Caco-2 (cell line): ENCODE data around the gene INPP5D. TPM values are rescaled to one million over a fixed set of nuclear protein-coding genes. Genes with fewer than 3 reads are reported as not detected.
"Not testable (repeated sequence)": the region's sequence is repeated elsewhere in the genome, so short reads cannot be mapped to it uniquely, and the experiment has no call there.

Experiments
- BruUV-seq: library from RNA; stranded (reverse); fragments of 400-500 nt; replicated peaks from 2 replicates; lab custom pipeline; 2021; lab: Mats Ljungman, UMichigan
- CTCF ChIA-PET: fragments of 300-600 bp; sonication (Branson Sonifier 250); formaldehyde crosslinking; loops from one replicate; lab custom pipeline; 2022; ENCODE audit warnings: antibody characterized with exemption; lab: Charles Lee
- POLR2A ChIA-PET: fragments of 300-600 bp; sonication (Branson Sonifier 250); formaldehyde crosslinking; loops from one replicate; lab custom pipeline; 2022; ENCODE audit warnings: antibody characterized with exemption; lab: Charles Lee
- DNase-seq, 2 experiments: peaks; one replicate each; pipeline versions ENCODE4 v3.0.0 to v3.0.0-alpha.2; 2020 to 2022
- H3K27me3 ChIP-seq: replicated peaks from 2 replicates; pipeline ENCODE4 v1.6.0; 2011; ENCODE audit warnings: low read length; ENCODE audit not compliant: control insufficient read depth, insufficient read depth
- H3K36me3 ChIP-seq: 2 replicates; pipeline ENCODE4 v1.5.1; 2011; ENCODE audit warnings: low read length; ENCODE audit not compliant: control insufficient read depth, insufficient read depth
- H3K4me1 ChIP-seq: fragments of 250-450 bp; sonication (Bioruptor Pico); 2 replicates; pipeline ENCODE4 v1.5.1; 2020; ENCODE audit warnings: mild to moderate bottlenecking
- H3K4me3 ChIP-seq: 2 replicates; pipeline ENCODE4 v1.5.1; 2011; ENCODE audit warnings: low read depth, mild to moderate bottlenecking, control low read depth, low read length
- H3K9me3 ChIP-seq: fragments of 250-450 bp; sonication (Bioruptor Pico); 2 replicates; pipeline ENCODE4 v1.5.1; 2020; ENCODE audit warnings: mild to moderate bottlenecking, moderate library complexity
- H3K27ac Mint-ChIP-seq: one replicate; pipeline ENCODE4 v1.8.0; 2022; ENCODE audit warnings: mixed read lengths; ENCODE audit not compliant: unreplicated experiment
- H3K27me3 Mint-ChIP-seq: one replicate; pipeline ENCODE4 v1.8.0; 2022; ENCODE audit warnings: mixed read lengths; ENCODE audit not compliant: insufficient read depth, unreplicated experiment
- H3K36me3 Mint-ChIP-seq: one replicate; pipeline ENCODE4 v1.8.0; 2022; ENCODE audit warnings: mild to moderate bottlenecking, mixed read lengths; ENCODE audit not compliant: insufficient read depth, unreplicated experiment
- H3K4me1 Mint-ChIP-seq: one replicate; pipeline ENCODE4 v1.8.0; 2022; ENCODE audit warnings: low read depth, mixed read lengths; ENCODE audit not compliant: unreplicated experiment
- H3K4me3 Mint-ChIP-seq: one replicate; pipeline ENCODE4 v1.8.0; 2022; ENCODE audit warnings: mild to moderate bottlenecking, moderate library complexity, mixed read lengths; ENCODE audit not compliant: unreplicated experiment
- H3K9me3 Mint-ChIP-seq: one replicate; pipeline ENCODE4 v1.8.0; 2022; ENCODE audit warnings: mixed read lengths; ENCODE audit not compliant: unreplicated experiment
- intact Hi-C: fragments of 100-400 bp; cut with micrococcal nuclease; formaldehyde crosslinking; loops from one replicate; pipeline ENCODE4 v1.10.0; 2022; ENCODE audit not compliant: unreplicated experiment
- total RNA-seq: library from RNA; stranded (reverse); gene quantifications from 2 replicates; pipeline ENCODE4 v1.2.3, GENCODE V29; 2022
- TF ChIP-seq, protein P1 (sequence below), 2 experiments: fragments of 200-600 bp in 1 of 2; IDR thresholded peaks; 1 replicate in 1 of 2; 2 replicates in 1 of 2; pipeline versions ENCODE4 v1.5.1 to v1.8.0; 2011 to 2022; ENCODE audit warnings: antibody characterized with exemption in 1 of 2, control low read depth in 1 of 2, inconsistent platforms in 1 of 2, low read depth in 1 of 2, low read length in 1 of 2, mild to moderate bottlenecking in 1 of 2, moderate library complexity in 1 of 2; ENCODE audit not compliant: insufficient read depth in 1 of 2, severe bottlenecking in 1 of 2, unreplicated experiment in 1 of 2

Gene INPP5D
- total RNA-seq, 1 experiment from 2014 or later = not detected

GRCh38 chr2:233098618-233099017, 38.5 kb downstream of the INPP5D start:
- no peaks in the 10 kb centered on the region for H3K27me3 Mint-ChIP-seq
- ChIA-PET POLR2A (no interaction called here), CTCF (no interaction called here)
- no peaks in the 10 kb centered on the region for H3K9me3 Mint-ChIP-seq
- DNase-seq = peak in 1 of 2 experiments; percentile 20
- TF ChIP-seq, protein P1, sequence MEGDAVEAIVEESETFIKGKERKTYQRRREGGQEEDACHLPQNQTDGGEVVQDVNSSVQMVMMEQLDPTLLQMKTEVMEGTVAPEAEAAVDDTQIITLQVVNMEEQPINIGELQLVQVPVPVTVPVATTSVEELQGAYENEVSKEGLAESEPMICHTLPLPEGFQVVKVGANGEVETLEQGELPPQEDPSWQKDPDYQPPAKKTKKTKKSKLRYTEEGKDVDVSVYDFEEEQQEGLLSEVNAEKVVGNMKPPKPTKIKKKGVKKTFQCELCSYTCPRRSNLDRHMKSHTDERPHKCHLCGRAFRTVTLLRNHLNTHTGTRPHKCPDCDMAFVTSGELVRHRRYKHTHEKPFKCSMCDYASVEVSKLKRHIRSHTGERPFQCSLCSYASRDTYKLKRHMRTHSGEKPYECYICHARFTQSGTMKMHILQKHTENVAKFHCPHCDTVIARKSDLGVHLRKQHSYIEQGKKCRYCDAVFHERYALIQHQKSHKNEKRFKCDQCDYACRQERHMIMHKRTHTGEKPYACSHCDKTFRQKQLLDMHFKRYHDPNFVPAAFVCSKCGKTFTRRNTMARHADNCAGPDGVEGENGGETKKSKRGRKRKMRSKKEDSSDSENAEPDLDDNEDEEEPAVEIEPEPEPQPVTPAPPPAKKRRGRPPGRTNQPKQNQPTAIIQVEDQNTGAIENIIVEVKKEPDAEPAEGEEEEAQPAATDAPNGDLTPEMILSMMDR (IDR thresholded peaks at IDR 0.05; ENCODE audit: insufficient read depth in 1 of 2, low read depth in 1 of 2, low read length in 1 of 2, severe bottlenecking in 1 of 2, unreplicated experiment in 1 of 2) = peak; percentile 19 to 22
- H3K27me3 ChIP-seq = no peaks in the 10 kb centered on the region
- intact Hi-C loops = no loop called here
- no peaks in the 10 kb centered on the region for H3K4me1 Mint-ChIP-seq
- H3K4me3 Mint-ChIP-seq = no peak overlapping the region
- no peaks in the 10 kb centered on the region for H3K36me3 ChIP-seq
- no TSS peak for BruUV-seq
- H3K36me3 Mint-ChIP-seq = no peaks in the 10 kb centered on the region
- H3K27ac Mint-ChIP-seq = no peak overlapping the region
- no peaks in the 10 kb centered on the region for H3K9me3 ChIP-seq
- no peak overlapping the region for H3K4me3 ChIP-seq
- no peaks in the 10 kb centered on the region for H3K4me1 ChIP-seq

- H3K9me3 ChIP-seq, H3K4me3 Mint-ChIP-seq, CTCF ChIA-PET, BruUV-seq, H3K27ac Mint-ChIP-seq, H3K4me1 Mint-ChIP-seq, H3K27me3 ChIP-seq, H3K9me3 Mint-ChIP-seq, H3K27me3 Mint-ChIP-seq, H3K4me3 ChIP-seq, H3K36me3 Mint-ChIP-seq, H3K4me1 ChIP-seq, intact Hi-C loops, H3K36me3 ChIP-seq, POLR2A ChIA-PET, DNase-seq: not testable (repeated sequence)
These were observed 39.7 kb downstream of the INPP5D start for GRCh38 chr2:233099820-233100191.

DNA sequence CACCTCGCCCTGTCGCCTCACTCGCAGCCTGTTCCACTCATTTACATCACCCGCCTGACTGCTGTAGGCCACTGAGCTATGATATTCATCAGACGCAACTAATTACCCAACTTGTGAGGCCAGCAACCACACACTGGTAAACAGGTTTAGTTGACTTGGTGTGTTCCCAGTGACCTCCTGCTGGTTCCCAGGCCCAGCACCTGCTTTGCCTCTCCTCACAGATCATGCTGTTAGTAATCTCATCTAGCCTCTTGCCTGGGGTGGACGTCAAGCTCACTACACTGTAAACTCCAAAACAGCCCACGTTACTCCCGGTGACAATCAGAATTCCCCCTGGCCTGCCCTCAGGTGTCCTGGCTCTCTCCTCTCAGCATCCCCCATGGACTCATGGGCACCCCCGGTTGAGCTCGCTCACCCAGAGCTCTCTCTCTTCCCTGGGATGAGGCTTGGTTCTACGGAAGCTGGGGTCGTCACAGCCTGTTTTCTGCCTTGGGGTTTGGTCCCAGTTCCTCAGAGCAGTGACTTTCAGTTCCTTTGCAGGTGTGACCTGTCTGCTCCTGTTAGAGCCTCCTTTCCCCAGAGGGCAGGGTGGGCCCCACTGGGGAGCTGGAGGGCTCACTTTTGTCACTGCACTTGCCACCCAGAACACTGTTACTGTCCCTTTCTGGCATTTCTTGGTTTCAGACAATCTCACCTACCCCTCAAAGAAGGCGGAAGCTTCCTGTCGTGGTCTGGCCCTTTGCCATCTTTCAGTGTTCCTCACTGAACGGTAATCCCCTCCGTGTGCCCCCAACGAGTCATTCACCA, 40.3 kb downstream of the INPP5D start:
- TF ChIP-seq, protein P1 (IDR thresholded peaks at IDR 0.05; ENCODE audit: insufficient read depth in 1 of 2, low read depth in 1 of 2, low read length in 1 of 2, severe bottlenecking in 1 of 2, unreplicated experiment in 1 of 2) = no peak
- no peak overlapping the region for H3K4me3 ChIP-seq
- Mint-ChIP-seq H3K27ac (no peak overlapping the region), H3K4me3 (no peak overlapping the region), H3K9me3 (no peaks in the 10 kb centered on the region), H3K4me1 (no peaks in the 10 kb centered on the region), H3K36me3 (peaks cover 3% of the 10 kb centered on the region), H3K27me3 (no peaks in the 10 kb centered on the region)
- H3K36me3 ChIP-seq = no peaks in the 10 kb centered on the region
- no peaks in the 10 kb centered on the region for H3K27me3 ChIP-seq
- H3K9me3 ChIP-seq = no peaks in the 10 kb centered on the region
- DNase-seq = no peak
- ChIA-PET CTCF (no interaction called here), POLR2A (no interaction called here)
- BruUV-seq = no TSS peak
- intact Hi-C loops = no loop called here
- no peaks in the 10 kb centered on the region for H3K4me1 ChIP-seq
